Liver (tissue), 9 donors: ENCODE measurements around the gene RAB9B. TPM values are rescaled to one million over a fixed set of nuclear protein-coding genes. Genes with fewer than 3 reads are reported as not detected.

Experiments used
- DNase-seq: peaks from one replicate; pipeline ENCODE4 v3.0.0-alpha.2; 2017; ENCODE audit warnings: low spot score
- H3K27ac ChIP-seq, 2 donors: one replicate each; pipeline ENCODE4 v1.7.0; 2013; ENCODE audit warnings: inconsistent platforms in 2 of 2, low read length in 2 of 2, control low read depth in 1 of 2, low read depth in 1 of 2, mild to moderate bottlenecking in 1 of 2
- H3K27me3 ChIP-seq, 4 donors: one replicate each; pipeline versions ENCODE4 v1.6.1 to v1.7.0; 2013; ENCODE audit warnings: low read length in 3 of 4, inconsistent platforms in 1 of 4, mild to moderate bottlenecking in 1 of 4, moderate library complexity in 1 of 4; ENCODE audit not compliant: control insufficient read depth in 4 of 4, insufficient read depth in 4 of 4
- H3K36me3 ChIP-seq, 4 donors: one replicate each; pipeline versions ENCODE4 v1.6.1 to v1.7.0; 2013; ENCODE audit warnings: low read length in 3 of 4, mild to moderate bottlenecking in 3 of 4, low read depth in 1 of 4, moderate library complexity in 1 of 4; ENCODE audit not compliant: control insufficient read depth in 4 of 4, insufficient read depth in 3 of 4
- H3K4me1 ChIP-seq, 4 donors: one replicate each; pipeline versions ENCODE4 v1.6.1 to v1.7.0; 2013; ENCODE audit warnings: low read length in 3 of 4, mild to moderate bottlenecking in 3 of 4, moderate library complexity in 1 of 4; ENCODE audit not compliant: control insufficient read depth in 4 of 4, insufficient read depth in 4 of 4
- H3K4me3 ChIP-seq, 3 donors: one replicate each; pipeline versions ENCODE4 v1.6.1 to v1.7.0; 2013; ENCODE audit warnings: low read length in 3 of 3, control low read depth in 1 of 3, low read depth in 1 of 3, mild to moderate bottlenecking in 1 of 3
- H3K9ac ChIP-seq, 2 donors: one replicate each; pipeline ENCODE4 v1.7.0; 2013; ENCODE audit warnings: low read length in 2 of 2, mild to moderate bottlenecking in 2 of 2, moderate library complexity in 2 of 2, control low read depth in 1 of 2, low read depth in 1 of 2
- H3K9me3 ChIP-seq, 4 donors: one replicate each; pipeline versions ENCODE4 v1.6.1 to v1.7.0; 2013; ENCODE audit warnings: low read length in 3 of 4; ENCODE audit not compliant: control insufficient read depth in 4 of 4
- FOXA1 ChIP-seq: IDR thresholded peaks from 2 replicates; pipeline ENCODE4 v1.6.1; 2016; ENCODE audit warnings: antibody characterized with exemption
- FOXA2 ChIP-seq: IDR thresholded peaks from 2 replicates; pipeline ENCODE4 v1.6.1; 2016; ENCODE audit warnings: antibody characterized with exemption
- GABPA ChIP-seq, 2 donors: IDR thresholded peaks in 1 of 2; conservative IDR thresholded peaks in 1 of 2; 2 replicates each; pipeline ENCODE4 v1.6.1; 2016; ENCODE audit warnings: antibody characterized with exemption in 2 of 2, mild to moderate bottlenecking in 1 of 2, moderate library complexity in 1 of 2
- HNF4A ChIP-seq, 2 donors: conservative IDR thresholded peaks; 2 replicates each; pipeline ENCODE4 v1.6.1; 2016; ENCODE audit warnings: antibody characterized with exemption in 2 of 2, mild to moderate bottlenecking in 2 of 2
- JUND ChIP-seq, 2 donors: IDR thresholded peaks; 2 replicates each; pipeline ENCODE4 v1.6.1; 2016; ENCODE audit warnings: antibody characterized with exemption in 2 of 2
- RAD21 ChIP-seq, 2 donors: IDR thresholded peaks; 2 replicates each; pipeline ENCODE4 v1.6.1; 2016; ENCODE audit warnings: antibody characterized with exemption in 2 of 2, mild to moderate bottlenecking in 2 of 2
- RXRA ChIP-seq, 2 donors: IDR thresholded peaks; 2 replicates each; pipeline ENCODE4 v1.6.1; 2017 to 2018; ENCODE audit warnings: antibody characterized with exemption in 2 of 2, mild to moderate bottlenecking in 1 of 2
- WGBS: extraction: QIAGEN DNeasy Blood & Tissue Kit; methylation state at CpG from one replicate; pipeline ENCODE4 v1.1.7; 2013; 5-methylcytosine and 5-hydroxymethylcytosine counted together
- polyA plus RNA-seq, 2 donors: library from polyadenylated mRNA; stranded (reverse) in 1 of 2; unstranded in 1 of 2; fragments of 200-250 nt in 1 of 2; fragments of >200 nt in 1 of 2; fragmentation: Nextera tagmentation in 1 of 2; extraction: Ambion mirVana in 1 of 2; gene quantifications; one replicate each; pipeline versions ENCODE4 v1.2.1 to v1.2.3, GENCODE V29; 2013 to 2015
- total RNA-seq, 2 donors: library from RNA; depleted of rRNA; stranded (reverse); fragments of >200 nt; gene quantifications; one replicate each; pipeline ENCODE4 v1.2.3, GENCODE V29; 2014
- TF ChIP-seq, protein P1 (sequence below): IDR thresholded peaks from 2 replicates; pipeline ENCODE4 v1.6.1; 2016; ENCODE audit warnings: antibody characterized with exemption
- TF ChIP-seq, protein P2 (sequence below): IDR thresholded peaks from 2 replicates; pipeline ENCODE4 v1.6.1; 2016; ENCODE audit warnings: antibody characterized with exemption, mild to moderate bottlenecking
- TF ChIP-seq, protein P3 (sequence below): IDR thresholded peaks from 2 replicates; pipeline ENCODE4 v1.6.1; 2016; ENCODE audit warnings: antibody characterized with exemption
- TF ChIP-seq, protein P4 (sequence below): IDR thresholded peaks from 2 replicates; pipeline ENCODE4 v1.6.1; 2016; ENCODE audit warnings: antibody characterized with exemption
- TF ChIP-seq, protein P5 (sequence below): fragments of 150-350 bp; IDR thresholded peaks from 2 replicates; pipeline ENCODE4 v1.5.1; 2017; ENCODE audit warnings: improper control_type of control experiment, low read depth, low read length; ENCODE audit not compliant: missing input control
- donor health status: healthy.
- donor health status: healthy.
- donor health status: healthy.
- donor health status: healthy.
- donor health status: healthy.

RAB9B gene
- total and polyA plus RNA-seq, 4 donors = 0.07 to 0.51 (median 0.23) TPM

DNA sequence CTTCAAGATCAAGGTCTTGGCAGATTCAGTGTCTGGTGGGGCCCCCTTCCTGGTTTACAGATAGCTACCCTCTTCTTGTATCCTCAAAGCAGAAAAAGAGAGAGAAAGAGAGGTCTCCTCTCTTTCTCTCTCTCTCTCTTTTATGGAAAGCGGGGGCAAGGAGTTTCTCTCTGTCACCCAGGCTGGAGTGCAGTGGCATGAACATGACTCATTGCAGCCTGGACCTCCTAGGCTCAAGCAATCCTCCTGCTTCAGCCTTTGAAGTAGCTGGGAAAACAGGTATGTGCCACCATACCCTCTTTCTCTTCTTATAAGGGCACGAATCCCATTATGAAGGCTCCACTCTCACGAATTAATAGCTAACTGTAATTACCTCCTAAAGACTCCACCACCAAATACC is 20.2 kb downstream of the RAB9B start:
- 75% methylated on average over 3 of the region's 3 CpGs for WGBS
- Histone ChIP-seq H3K36me3 (no peaks in the 10 kb centered on the region), H3K9ac (no peak overlapping the region), H3K4me3 (no peak overlapping the region), H3K4me1 (no peaks in the 10 kb centered on the region), H3K27me3 (no peaks in the 10 kb centered on the region), H3K9me3 (no peaks in the 10 kb centered on the region), H3K27ac (no peak overlapping the region)
- TF ChIP-seq RAD21 (IDR thresholded peaks at IDR 0.05) (no peak), HNF4A (conservative IDR thresholded peaks at IDR 0.05) (no peak), FOXA1 (no peak)
- TF ChIP-seq, protein P1, sequence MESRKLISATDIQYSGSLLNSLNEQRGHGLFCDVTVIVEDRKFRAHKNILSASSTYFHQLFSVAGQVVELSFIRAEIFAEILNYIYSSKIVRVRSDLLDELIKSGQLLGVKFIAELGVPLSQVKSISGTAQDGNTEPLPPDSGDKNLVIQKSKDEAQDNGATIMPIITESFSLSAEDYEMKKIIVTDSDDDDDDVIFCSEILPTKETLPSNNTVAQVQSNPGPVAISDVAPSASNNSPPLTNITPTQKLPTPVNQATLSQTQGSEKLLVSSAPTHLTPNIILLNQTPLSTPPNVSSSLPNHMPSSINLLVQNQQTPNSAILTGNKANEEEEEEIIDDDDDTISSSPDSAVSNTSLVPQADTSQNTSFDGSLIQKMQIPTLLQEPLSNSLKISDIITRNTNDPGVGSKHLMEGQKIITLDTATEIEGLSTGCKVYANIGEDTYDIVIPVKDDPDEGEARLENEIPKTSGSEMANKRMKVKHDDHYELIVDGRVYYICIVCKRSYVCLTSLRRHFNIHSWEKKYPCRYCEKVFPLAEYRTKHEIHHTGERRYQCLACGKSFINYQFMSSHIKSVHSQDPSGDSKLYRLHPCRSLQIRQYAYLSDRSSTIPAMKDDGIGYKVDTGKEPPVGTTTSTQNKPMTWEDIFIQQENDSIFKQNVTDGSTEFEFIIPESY = no peak
- DNase-seq = no peak

DNA sequence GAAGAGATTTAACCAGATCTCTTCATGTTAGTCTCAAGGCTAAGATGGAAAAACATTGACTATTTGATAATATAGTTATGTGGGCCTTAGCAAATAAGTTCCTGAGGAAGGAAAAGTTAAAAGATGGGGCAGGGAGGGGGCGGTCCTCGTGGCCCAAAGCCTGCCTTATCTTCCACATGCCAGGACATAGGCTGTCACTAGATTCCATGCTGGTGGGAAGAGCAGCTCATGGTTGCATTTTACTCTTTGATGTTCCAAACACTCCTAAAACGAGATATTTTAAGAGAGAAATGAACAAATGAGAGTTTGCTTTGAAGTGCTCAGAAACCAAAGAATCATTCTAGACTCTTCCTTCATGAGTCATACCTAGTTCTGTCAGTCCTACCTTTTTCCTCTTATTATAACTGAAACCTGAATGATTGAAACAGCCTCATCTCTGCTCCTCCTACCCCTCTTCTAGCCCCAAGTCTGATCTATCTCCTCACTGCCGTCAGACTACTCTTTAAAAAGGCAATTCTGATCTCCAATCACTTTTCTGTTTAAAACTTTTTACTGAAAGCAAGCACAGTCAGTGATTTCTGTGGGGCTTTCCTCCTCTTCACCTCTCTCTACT is 25.1 kb downstream of the RAB9B start:
- Histone ChIP-seq H3K27ac (no peak overlapping the region), H3K9me3 (no peaks in the 10 kb centered on the region), H3K9ac (no peak overlapping the region), H3K36me3 (no peaks in the 10 kb centered on the region), H3K4me3 (no peak overlapping the region), H3K4me1 (no peaks in the 10 kb centered on the region), H3K27me3 (no peaks in the 10 kb centered on the region)
- TF ChIP-seq, protein P2, sequence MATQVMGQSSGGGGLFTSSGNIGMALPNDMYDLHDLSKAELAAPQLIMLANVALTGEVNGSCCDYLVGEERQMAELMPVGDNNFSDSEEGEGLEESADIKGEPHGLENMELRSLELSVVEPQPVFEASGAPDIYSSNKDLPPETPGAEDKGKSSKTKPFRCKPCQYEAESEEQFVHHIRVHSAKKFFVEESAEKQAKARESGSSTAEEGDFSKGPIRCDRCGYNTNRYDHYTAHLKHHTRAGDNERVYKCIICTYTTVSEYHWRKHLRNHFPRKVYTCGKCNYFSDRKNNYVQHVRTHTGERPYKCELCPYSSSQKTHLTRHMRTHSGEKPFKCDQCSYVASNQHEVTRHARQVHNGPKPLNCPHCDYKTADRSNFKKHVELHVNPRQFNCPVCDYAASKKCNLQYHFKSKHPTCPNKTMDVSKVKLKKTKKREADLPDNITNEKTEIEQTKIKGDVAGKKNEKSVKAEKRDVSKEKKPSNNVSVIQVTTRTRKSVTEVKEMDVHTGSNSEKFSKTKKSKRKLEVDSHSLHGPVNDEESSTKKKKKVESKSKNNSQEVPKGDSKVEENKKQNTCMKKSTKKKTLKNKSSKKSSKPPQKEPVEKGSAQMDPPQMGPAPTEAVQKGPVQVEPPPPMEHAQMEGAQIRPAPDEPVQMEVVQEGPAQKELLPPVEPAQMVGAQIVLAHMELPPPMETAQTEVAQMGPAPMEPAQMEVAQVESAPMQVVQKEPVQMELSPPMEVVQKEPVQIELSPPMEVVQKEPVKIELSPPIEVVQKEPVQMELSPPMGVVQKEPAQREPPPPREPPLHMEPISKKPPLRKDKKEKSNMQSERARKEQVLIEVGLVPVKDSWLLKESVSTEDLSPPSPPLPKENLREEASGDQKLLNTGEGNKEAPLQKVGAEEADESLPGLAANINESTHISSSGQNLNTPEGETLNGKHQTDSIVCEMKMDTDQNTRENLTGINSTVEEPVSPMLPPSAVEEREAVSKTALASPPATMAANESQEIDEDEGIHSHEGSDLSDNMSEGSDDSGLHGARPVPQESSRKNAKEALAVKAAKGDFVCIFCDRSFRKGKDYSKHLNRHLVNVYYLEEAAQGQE = no peak
- TF ChIP-seq RXRA (IDR thresholded peaks at IDR 0.05) = no peak
- TF ChIP-seq, protein P3, sequence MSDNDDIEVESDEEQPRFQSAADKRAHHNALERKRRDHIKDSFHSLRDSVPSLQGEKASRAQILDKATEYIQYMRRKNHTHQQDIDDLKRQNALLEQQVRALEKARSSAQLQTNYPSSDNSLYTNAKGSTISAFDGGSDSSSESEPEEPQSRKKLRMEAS = no peak
- WGBS = 65% methylated on average over 4 of the region's 4 CpGs
- no peak for DNase-seq

DNA sequence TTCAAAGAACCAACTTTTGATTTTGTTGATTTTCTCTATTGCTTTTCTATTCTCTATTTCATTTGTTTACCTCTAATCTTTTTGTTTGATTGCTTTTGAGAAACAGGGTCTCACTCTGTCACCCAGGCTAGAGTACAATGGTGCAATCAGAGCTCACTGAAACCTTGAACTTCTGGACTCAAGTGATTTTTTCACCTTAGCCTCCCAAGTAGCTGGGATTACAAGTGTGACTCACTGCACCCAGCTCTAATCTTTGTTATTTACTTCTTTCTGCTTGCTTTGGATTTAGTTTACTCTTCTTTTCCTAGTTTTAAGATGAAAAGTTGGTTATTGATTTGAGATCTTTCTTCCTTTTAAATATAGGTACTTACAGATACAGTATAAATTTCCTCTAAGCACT is 26.2 kb downstream of the RAB9B start:
- TF ChIP-seq GABPA (IDR thresholded peaks at IDR 0.05 in 1 of 2, conservative IDR thresholded peaks at IDR 0.05 in 1 of 2) (no peak), RXRA (IDR thresholded peaks at IDR 0.05) (no peak), RAD21 (IDR thresholded peaks at IDR 0.05) (no peak), FOXA1 (no peak), JUND (IDR thresholded peaks at IDR 0.05) (no peak), FOXA2 (no peak)
- TF ChIP-seq, protein P4, sequence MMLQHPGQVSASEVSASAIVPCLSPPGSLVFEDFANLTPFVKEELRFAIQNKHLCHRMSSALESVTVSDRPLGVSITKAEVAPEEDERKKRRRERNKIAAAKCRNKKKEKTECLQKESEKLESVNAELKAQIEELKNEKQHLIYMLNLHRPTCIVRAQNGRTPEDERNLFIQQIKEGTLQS = no peak
- TF ChIP-seq, protein P5, sequence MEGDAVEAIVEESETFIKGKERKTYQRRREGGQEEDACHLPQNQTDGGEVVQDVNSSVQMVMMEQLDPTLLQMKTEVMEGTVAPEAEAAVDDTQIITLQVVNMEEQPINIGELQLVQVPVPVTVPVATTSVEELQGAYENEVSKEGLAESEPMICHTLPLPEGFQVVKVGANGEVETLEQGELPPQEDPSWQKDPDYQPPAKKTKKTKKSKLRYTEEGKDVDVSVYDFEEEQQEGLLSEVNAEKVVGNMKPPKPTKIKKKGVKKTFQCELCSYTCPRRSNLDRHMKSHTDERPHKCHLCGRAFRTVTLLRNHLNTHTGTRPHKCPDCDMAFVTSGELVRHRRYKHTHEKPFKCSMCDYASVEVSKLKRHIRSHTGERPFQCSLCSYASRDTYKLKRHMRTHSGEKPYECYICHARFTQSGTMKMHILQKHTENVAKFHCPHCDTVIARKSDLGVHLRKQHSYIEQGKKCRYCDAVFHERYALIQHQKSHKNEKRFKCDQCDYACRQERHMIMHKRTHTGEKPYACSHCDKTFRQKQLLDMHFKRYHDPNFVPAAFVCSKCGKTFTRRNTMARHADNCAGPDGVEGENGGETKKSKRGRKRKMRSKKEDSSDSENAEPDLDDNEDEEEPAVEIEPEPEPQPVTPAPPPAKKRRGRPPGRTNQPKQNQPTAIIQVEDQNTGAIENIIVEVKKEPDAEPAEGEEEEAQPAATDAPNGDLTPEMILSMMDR = no peak
- TF ChIP-seq, protein P2 = no peak
- H3K9ac ChIP-seq = no peak overlapping the region
- DNase-seq = no peak
- no peaks in the 10 kb centered on the region for H3K27me3 ChIP-seq
- no peak overlapping the region for H3K4me3 ChIP-seq
- no peak overlapping the region for H3K27ac ChIP-seq
- no peaks in the 10 kb centered on the region for H3K36me3 ChIP-seq
- no peaks in the 10 kb centered on the region for H3K4me1 ChIP-seq
- H3K9me3 ChIP-seq = no peaks in the 10 kb centered on the region
